Tracheal epithelial cell (primary cell): ENCODE data around the gene MTRR. TPM values are rescaled to one million over a fixed set of nuclear protein-coding genes. Genes with fewer than 3 reads are reported as not detected.

Source experiments
- total RNA-seq: library from RNA; depleted of rRNA; stranded (reverse); fragments of >200 nt; gene quantifications from 2 replicates; pipeline ENCODE4 v1.2.1, GENCODE V29; 2014

Gene MTRR
- 23.2 and 28.2 TPM in 2 replicates for total RNA-seq

GRCh38 chr5:7868773-7869473, at the start of gene MTRR, which contains the start of gene FASTKD3:
TSS of gene MTRR (plus strand) at chr5:7869148. CDS start at chr5:7870795, 1,647 bp downstream.
TSS of gene FASTKD3 (minus strand) at chr5:7869031. CDS start at chr5:7868083, 948 bp downstream.

DNA sequence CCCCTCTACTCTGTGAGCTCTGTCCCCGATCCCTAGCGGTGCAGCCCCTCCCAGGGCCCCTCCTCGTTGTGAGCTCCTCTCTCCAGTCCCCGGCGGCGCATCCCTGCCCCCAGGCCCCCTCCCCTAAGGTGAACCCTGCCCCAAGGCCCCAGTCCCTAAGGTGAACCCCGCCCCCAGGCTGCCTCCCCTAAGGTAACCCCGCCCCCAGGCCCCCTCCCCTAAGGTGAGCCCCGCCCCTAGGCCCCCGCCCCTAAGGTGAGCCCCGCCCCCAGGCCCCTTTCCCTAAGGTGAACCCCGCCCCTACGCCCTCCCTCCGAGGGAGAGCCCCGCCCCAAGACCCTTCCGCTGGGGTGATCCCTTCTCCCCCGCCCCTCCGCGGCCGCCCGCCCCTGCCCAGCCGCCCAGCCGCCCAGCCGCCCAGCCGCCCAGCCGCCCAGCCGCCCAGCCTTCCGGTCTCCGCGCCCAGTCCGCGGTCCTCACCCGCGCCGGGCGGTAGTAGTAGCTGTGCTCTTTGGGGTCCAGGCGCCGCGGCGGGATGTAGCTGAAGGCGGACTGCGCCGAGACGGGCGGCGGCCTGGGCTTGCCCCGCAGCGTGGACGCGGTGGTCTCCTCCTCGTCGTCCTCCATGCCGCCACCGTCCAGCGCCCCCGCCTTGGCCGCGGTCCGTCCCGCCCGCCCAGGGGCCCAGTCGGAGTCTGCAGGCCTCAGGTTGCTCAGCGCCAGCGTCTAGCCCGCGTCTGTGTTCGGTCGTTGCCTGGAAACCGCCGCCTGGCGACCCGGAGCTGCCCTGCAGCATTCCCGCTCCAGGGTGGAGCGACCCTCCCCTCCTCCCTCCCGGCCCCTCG, 18.3 kb upstream of the MTRR start, which contains the start of gene CFAP90:
TSS of gene CFAP90 (minus strand) at position 739 of the 845 bp plus-strand sequence. CDS start at position 627, 112 bp downstream.

Other genes with a start within 250 kb of the MTRR start
- not detected in 2 replicates for gene CFAP90, start 18.0 kb upstream of the MTRR start, total RNA-seq
- gene FASTKD3, start 117 bp upstream of the MTRR start, total RNA-seq: 4.9 and 7.0 TPM in 2 replicates